ENCODE measurements around the gene RABL2B.

RABL2B gene

GRCh38 chr22:50723991-50724390 is 59.4 kb downstream of the RABL2B start:
- no peak for DNase-seq (ENCODE audit: low read depth in 2 of 3, low spot score in 2 of 3)

DNA sequence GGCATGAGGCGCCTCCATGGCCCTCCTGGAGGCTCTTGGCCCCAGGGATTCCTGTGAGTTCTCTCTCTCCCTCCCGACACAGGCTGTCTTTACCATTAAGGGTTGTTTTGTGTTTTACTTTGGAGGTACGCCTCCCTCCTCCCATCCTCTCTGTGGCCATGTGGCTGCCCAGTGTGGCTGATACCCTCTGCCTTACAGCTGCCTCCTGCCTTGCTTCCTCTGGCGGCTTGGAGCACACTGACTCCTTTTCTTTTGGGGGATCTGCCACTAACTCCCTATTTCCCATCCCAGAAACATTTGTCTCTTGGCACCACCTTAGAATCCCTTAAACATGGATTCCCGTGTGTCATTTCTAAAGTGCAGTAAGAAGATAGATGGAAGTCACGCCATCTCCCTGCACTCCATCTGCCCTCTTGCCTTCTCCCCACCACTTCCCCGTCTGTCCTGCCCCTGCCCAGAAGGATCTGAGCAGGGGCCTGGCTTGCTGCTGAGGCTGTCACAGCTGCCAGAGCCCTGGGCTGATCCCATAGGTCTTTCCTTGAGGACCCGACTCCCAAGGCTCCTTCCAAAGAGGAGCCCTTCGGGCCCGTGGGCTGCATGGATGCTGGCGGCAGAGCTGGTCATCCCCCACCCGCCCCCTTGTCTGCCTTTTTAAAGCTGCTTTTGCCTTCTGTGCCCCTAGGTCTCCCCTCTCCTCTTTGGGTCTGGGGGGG is 60.6 kb downstream of the RABL2B start:
- no peak for DNase-seq (ENCODE audit: low read depth in 2 of 3, low spot score in 2 of 3)

- no peak for DNase-seq (ENCODE audit: low read depth in 2 of 3, low spot score in 2 of 3)
These were observed 61.3 kb downstream of the RABL2B start for GRCh38 chr22:50722048-50722701.

DNA sequence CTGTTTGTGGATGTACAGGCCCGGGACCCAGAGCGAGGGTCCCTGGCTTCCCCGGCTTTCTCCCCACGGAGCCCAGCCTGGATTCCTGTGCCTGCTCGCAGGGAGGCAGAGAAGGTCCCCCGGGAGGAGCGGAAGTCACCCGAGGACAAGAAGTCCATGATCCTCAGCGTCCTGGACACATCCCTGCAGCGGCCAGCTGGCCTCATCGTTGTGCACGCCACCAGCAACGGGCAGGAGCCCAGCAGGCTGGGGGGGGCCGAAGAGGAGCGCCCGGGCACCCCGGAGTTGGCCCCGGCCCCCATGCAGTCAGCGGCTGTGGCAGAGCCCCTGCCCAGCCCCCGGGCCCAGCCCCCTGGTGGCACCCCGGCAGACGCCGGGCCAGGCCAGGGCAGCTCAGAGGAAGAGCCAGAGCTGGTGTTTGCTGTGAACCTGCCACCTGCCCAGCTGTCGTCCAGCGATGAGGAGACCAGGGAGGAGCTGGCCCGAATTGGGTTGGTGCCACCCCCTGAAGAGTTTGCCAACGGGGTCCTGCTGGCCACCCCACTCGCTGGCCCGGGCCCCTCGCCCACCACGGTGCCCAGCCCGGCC is 62.1 kb downstream of the RABL2B start:
- no peak for DNase-seq (ENCODE audit: low read depth in 2 of 3, low spot score in 2 of 3)

DNA sequence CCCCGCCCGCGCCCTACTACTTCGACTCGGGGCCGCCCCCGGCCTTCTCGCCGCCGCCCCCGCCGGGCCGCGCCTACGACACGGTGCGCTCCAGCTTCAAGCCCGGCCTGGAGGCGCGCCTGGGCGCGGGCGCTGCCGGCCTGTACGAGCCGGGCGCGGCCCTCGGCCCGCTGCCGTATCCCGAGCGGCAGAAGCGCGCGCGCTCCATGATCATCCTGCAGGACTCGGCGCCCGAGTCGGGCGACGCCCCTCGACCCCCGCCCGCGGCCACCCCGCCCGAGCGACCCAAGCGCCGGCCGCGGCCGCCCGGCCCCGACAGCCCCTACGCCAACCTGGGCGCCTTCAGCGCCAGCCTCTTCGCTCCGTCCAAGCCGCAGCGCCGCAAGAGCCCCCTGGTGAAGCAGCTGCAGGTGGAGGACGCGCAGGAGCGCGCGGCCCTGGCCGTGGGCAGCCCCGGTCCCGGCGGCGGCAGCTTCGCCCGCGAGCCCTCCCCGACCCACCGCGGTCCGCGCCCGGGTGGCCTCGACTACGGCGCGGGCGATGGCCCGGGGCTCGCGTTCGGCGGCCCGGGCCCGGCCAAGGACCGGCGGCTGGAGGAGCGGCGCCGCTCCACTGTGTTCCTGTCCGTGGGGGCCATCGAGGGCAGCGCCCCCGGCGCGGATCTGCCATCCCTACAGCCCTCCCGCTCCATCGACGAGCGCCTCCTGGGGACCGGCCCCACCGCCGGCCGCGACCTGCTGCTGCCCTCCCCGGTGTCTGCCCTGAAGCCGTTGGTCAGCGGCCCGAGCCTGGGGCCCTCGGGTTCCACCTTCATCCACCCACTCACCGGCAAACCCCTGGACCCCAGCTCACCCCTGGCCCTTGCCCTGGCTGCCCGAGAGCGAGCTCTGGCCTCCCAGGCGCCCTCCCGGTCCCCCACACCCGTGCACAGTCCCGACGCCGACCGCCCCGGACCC is 62.9 kb downstream of the RABL2B start:
- DNase-seq (ENCODE audit: low read depth in 2 of 3, low spot score in 2 of 3), result no peak

GRCh38 chr22:50719814-50720300 is 63.6 kb downstream of the RABL2B start:
- DNase-seq (ENCODE audit: low read depth in 2 of 3, low spot score in 2 of 3), result no peak

DNA sequence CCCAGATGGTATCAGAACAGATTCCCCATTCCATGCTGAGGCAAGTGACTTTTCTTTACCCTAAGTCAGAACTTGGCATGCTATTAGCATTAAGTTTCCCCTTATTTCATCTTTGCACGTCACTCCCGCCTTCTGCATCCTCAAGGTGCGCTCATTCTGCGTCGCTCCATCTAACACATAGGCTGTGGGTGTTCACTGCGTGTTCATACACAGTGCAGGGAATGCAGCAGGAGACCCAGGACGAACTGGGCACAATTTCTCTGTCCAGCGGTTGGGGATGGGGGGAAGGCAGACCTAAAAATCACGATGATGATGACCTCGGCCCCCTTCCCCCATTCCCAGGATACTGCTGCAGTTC is 65.1 kb downstream of the RABL2B start:
- DNase-seq (ENCODE audit: low read depth in 2 of 3, low spot score in 2 of 3), result no peak

GRCh38 chr22:50717709-50718351 is 65.6 kb downstream of the RABL2B start:
- no peak for DNase-seq (ENCODE audit: low read depth in 2 of 3, low spot score in 2 of 3)

Measured in activated CD8-positive, alpha-beta memory T cell treated with anti-CD3 and anti-CD28 coated beads for 48 hours (primary cell).